Measurements from ENCODE around the gene SRR.

Gene SRR

GRCh38 chr17:2373179-2373578 lies 69.4 kb downstream of the SRR start:
- TF ChIP-seq TAF1 (IDR thresholded peaks at IDR 0.05; ENCODE audit: low read depth, low read length) = no peak
- TF ChIP-seq POU2F2 (IDR thresholded peaks at IDR 0.05; ENCODE audit: low read depth, low read length) = no peak
- no peak for TF ChIP-seq SPI1 (IDR thresholded peaks at IDR 0.05; ENCODE audit: low read depth, low read length)
- TF ChIP-seq POLR2AphosphoS5 (IDR thresholded peaks at IDR 0.05; ENCODE audit: low read depth, low read length) = no peak
- no peak for TF ChIP-seq POLR2A (IDR thresholded peaks at IDR 0.05; ENCODE audit: low read depth, low read length)
- no peak for TF ChIP-seq PAX5 (IDR thresholded peaks at IDR 0.05; ENCODE audit: insufficient read depth, low read length, severe bottlenecking)
- no peak for DNase-seq (ENCODE audit: insufficient read length, low spot score)
- no peak for FAIRE-seq
